H1 (cell line): Measurements from ENCODE around the gene UMAD1. TPM values are rescaled to one million over a fixed set of nuclear protein-coding genes. Genes with fewer than 3 reads are reported as not detected.

Experiments
- CTCF ChIA-PET: fragments of 300-600 bp; sonication (Branson Sonifier 250); formaldehyde crosslinking; loops from one replicate; lab custom pipeline; 2021; ENCODE audit not compliant: partially characterized antibody; lab: Charles Lee
- POLR2A ChIA-PET: fragments of 300-600 bp; sonication (Branson Sonifier 250); formaldehyde crosslinking; loops from one replicate; lab custom pipeline; 2021; ENCODE audit warnings: inconsistent platforms; ENCODE audit not compliant: partially characterized antibody; lab: Charles Lee
- DNase-seq, 2 experiments: peaks; one replicate each; pipeline versions ENCODE4 v3.0.0 to v3.0.0-alpha.2; 2010 to 2022; ENCODE audit warnings: low spot score in 2 of 2, low read depth in 1 of 2, mixed read lengths in 1 of 2
- FAIRE-seq: peaks from 2 replicates; lab custom pipeline; 2011; peaks lifted over from hg19 to GRCh38; lab: Jason Lieb, UNC
- H2AFZ ChIP-seq: 2 replicates; pipeline ENCODE4 v1.8.1; 2012; ENCODE audit warnings: low read length, inconsistent platforms
- H2AK5ac ChIP-seq: 2 replicates; pipeline ENCODE4 v1.6.1; 2013; ENCODE audit warnings: low read depth, low read length
- H2BK120ac ChIP-seq: replicated peaks from 2 replicates; pipeline ENCODE3; 2013; ENCODE audit warnings: low read depth, low read length, inconsistent platforms
- H2BK12ac ChIP-seq: 2 replicates; pipeline ENCODE4 v1.6.1; 2013; ENCODE audit warnings: low read depth, low read length
- H2BK15ac ChIP-seq: 2 replicates; pipeline ENCODE4 v1.6.1; 2013; ENCODE audit warnings: low read length
- H2BK20ac ChIP-seq: 2 replicates; pipeline ENCODE4 v1.6.1; 2013; ENCODE audit warnings: low read length
- H2BK5ac ChIP-seq: 2 replicates; pipeline ENCODE4 v1.6.1; 2013; ENCODE audit warnings: low read depth, low read length
- H3K14ac ChIP-seq: 2 replicates; pipeline ENCODE4 v1.6.1; 2013; ENCODE audit warnings: inconsistent platforms; ENCODE audit not compliant: insufficient read length
- H3K18ac ChIP-seq: 2 replicates; pipeline ENCODE4 v1.6.1; 2013; ENCODE audit warnings: low read length; ENCODE audit errors: extremely low read depth
- H3K23ac ChIP-seq: 2 replicates; pipeline ENCODE4 v1.6.1; 2013; ENCODE audit warnings: inconsistent platforms; ENCODE audit not compliant: insufficient read length
- H3K23me2 ChIP-seq: 2 replicates; pipeline ENCODE4 v1.6.1; 2013; ENCODE audit warnings: low read depth, low read length
- H3K27ac ChIP-seq: 2 replicates; pipeline ENCODE4 v1.6.1; 2011; ENCODE audit warnings: low read depth, low read length, inconsistent platforms
- H3K27me3 ChIP-seq, 4 experiments: replicated peaks in 1 of 4; 1 replicate in 1 of 4; 2 replicates in 3 of 4; pipeline versions ENCODE4 v1.6.1 to v1.8.1; 2011 to 2013; ENCODE audit warnings: low read length in 3 of 4, mild to moderate bottlenecking in 3 of 4, inconsistent platforms in 2 of 4, mixed read lengths in 2 of 4, moderate library complexity in 1 of 4; ENCODE audit not compliant: control insufficient read depth in 3 of 4, insufficient read depth in 3 of 4; ENCODE audit errors: extremely low read depth in 1 of 4
- H3K36me3 ChIP-seq, 4 experiments: 2 replicates each; pipeline versions ENCODE4 v1.6.1 to v1.8.1; 2011 to 2013; ENCODE audit warnings: mild to moderate bottlenecking in 4 of 4, low read length in 3 of 4, moderate library complexity in 2 of 4, control low read depth in 1 of 4, inconsistent platforms in 1 of 4; ENCODE audit not compliant: insufficient read depth in 4 of 4, control insufficient read depth in 2 of 4
- H3K4ac ChIP-seq: replicated peaks from 2 replicates; pipeline ENCODE3; 2013; ENCODE audit warnings: low read length, low read depth, mixed read lengths, inconsistent platforms; ENCODE audit not compliant: insufficient read length
- H3K4me1 ChIP-seq, 4 experiments: replicated peaks in 1 of 4; 1 replicate in 1 of 4; 2 replicates in 3 of 4; pipeline versions ENCODE4 v1.6.1 to v1.8.1; 2011 to 2013; ENCODE audit warnings: low read length in 3 of 4, inconsistent platforms in 2 of 4, mixed read lengths in 1 of 4; ENCODE audit not compliant: insufficient read depth in 4 of 4, control insufficient read depth in 3 of 4
- H3K4me2 ChIP-seq, 2 experiments: 2 replicates each; pipeline versions ENCODE4 v1.6.1 to v1.8.1; 2011 to 2013; ENCODE audit warnings: low read depth in 2 of 2, low read length in 2 of 2, control low read depth in 1 of 2, inconsistent platforms in 1 of 2, mild to moderate bottlenecking in 1 of 2; ENCODE audit not compliant: insufficient read depth in 1 of 2
- H3K4me3 ChIP-seq, 4 experiments: fragments of 200-600, 300-600 bp in 1 of 4; sonication (generic), shearing (Covaris generic), sonication (Bioruptor Twin) in 1 of 4; 2 replicates each; pipeline versions ENCODE4 v1.5.1 to v1.8.1; 2011 to 2016; ENCODE audit warnings: low read length in 4 of 4, low read depth in 3 of 4, control low read depth in 2 of 4, inconsistent platforms in 2 of 4, mild to moderate bottlenecking in 2 of 4, mixed read lengths in 1 of 4, moderate library complexity in 1 of 4; ENCODE audit not compliant: insufficient read depth in 2 of 4; ENCODE audit errors: extremely low read depth in 1 of 4
- H3K56ac ChIP-seq: replicated peaks from 2 replicates; pipeline ENCODE3; 2013; ENCODE audit warnings: low read depth, mild to moderate bottlenecking, mixed read lengths, low read length, inconsistent platforms; ENCODE audit not compliant: insufficient read length
- H3K79me1 ChIP-seq: 2 replicates; pipeline ENCODE4 v1.6.1; 2013; ENCODE audit warnings: low read depth, low read length, control low read depth
- H3K79me2 ChIP-seq, 2 experiments: 2 replicates each; pipeline versions ENCODE4 v1.6.1 to v1.8.1; 2012 to 2013; ENCODE audit warnings: low read length in 2 of 2, mild to moderate bottlenecking in 2 of 2, inconsistent platforms in 1 of 2; ENCODE audit not compliant: insufficient read depth in 2 of 2, control insufficient read depth in 1 of 2
- H3K9ac ChIP-seq, 4 experiments: replicated peaks in 1 of 4; 1 replicate in 1 of 4; 2 replicates in 3 of 4; pipeline versions ENCODE4 v1.6.1 to v1.8.1; 2011 to 2013; ENCODE audit warnings: low read depth in 3 of 4, low read length in 3 of 4, control low read depth in 2 of 4, mild to moderate bottlenecking in 2 of 4, moderate library complexity in 2 of 4, inconsistent platforms in 1 of 4; ENCODE audit errors: extremely low read depth in 1 of 4
- H3K9me3 ChIP-seq, 2 experiments: 2 replicates each; pipeline versions ENCODE4 v1.6.1 to v1.8.1; 2012 to 2013; ENCODE audit warnings: mild to moderate bottlenecking in 2 of 2, moderate library complexity in 2 of 2, control low read depth in 1 of 2, inconsistent platforms in 1 of 2, low read depth in 1 of 2, low read length in 1 of 2, mixed read lengths in 1 of 2; ENCODE audit not compliant: insufficient read depth in 2 of 2
- H4K20me1 ChIP-seq, 2 experiments: replicated peaks in 1 of 2; 2 replicates each; pipeline versions ENCODE3 to v1.8.1; 2011 to 2013; ENCODE audit warnings: inconsistent platforms in 2 of 2, low read length in 2 of 2, mild to moderate bottlenecking in 1 of 2; ENCODE audit not compliant: insufficient read depth in 2 of 2, control insufficient read depth in 1 of 2
- H4K5ac ChIP-seq: 2 replicates; pipeline ENCODE4 v1.6.1; 2013; ENCODE audit warnings: low read length, low read depth, mixed read lengths, inconsistent platforms; ENCODE audit not compliant: insufficient read length
- H4K8ac ChIP-seq: 2 replicates; pipeline ENCODE4 v1.8.0; 2013; ENCODE audit warnings: mild to moderate bottlenecking, moderate library complexity, low read length, inconsistent platforms; ENCODE audit not compliant: insufficient read depth; ENCODE audit errors: extremely low read depth
- H4K91ac ChIP-seq: replicated peaks from 2 replicates; pipeline ENCODE3; 2013; ENCODE audit warnings: low read length, mixed read lengths, inconsistent platforms; ENCODE audit not compliant: insufficient read length
- ATF3 ChIP-seq: IDR thresholded peaks from 2 replicates; pipeline ENCODE4 v1.6.1; 2011; ENCODE audit warnings: low read depth, mild to moderate bottlenecking, low read length; ENCODE audit not compliant: insufficient read depth
- BACH1 ChIP-seq: IDR thresholded peaks from 2 replicates; pipeline ENCODE4 v1.6.1; 2012; ENCODE audit warnings: low read length, improper control_type of control experiment
- BRCA1 ChIP-seq: IDR thresholded peaks from 2 replicates; pipeline ENCODE4 v1.6.1; 2012; ENCODE audit warnings: low read depth, low read length, improper control_type of control experiment
- CREB1 ChIP-seq: IDR thresholded peaks from 2 replicates; pipeline ENCODE4 v1.6.1; 2012; ENCODE audit warnings: inconsistent platforms
- FOSL1 ChIP-seq: IDR thresholded peaks from 2 replicates; pipeline ENCODE4 v1.6.1; 2011; ENCODE audit warnings: mild to moderate bottlenecking, low read depth, low read length, moderate library complexity; ENCODE audit not compliant: insufficient read depth
- GABPA ChIP-seq: IDR thresholded peaks from 2 replicates; pipeline ENCODE4 v1.6.1; 2011; ENCODE audit warnings: mild to moderate bottlenecking, low read length, moderate library complexity, borderline replicate concordance; ENCODE audit not compliant: insufficient read depth
- JUN ChIP-seq: IDR thresholded peaks from 2 replicates; pipeline ENCODE4 v1.6.1; 2011; ENCODE audit warnings: low read depth, mild to moderate bottlenecking, improper control_type of control experiment, low read length
- PHF8 ChIP-seq: fragments of 200-600 bp; sonication (generic); conservative IDR thresholded peaks from 2 replicates; pipeline ENCODE4 v1.7.1; 2012; ENCODE audit warnings: low read depth, mild to moderate bottlenecking, inconsistent platforms, low read length, moderate library complexity
- RXRA ChIP-seq: IDR thresholded peaks from 2 replicates; pipeline ENCODE4 v1.6.1; 2011; ENCODE audit warnings: low read depth, mild to moderate bottlenecking, low read length, moderate library complexity; ENCODE audit not compliant: insufficient read depth
- SP1 ChIP-seq: IDR thresholded peaks from 2 replicates; pipeline ENCODE4 v1.6.1; 2011; ENCODE audit warnings: low read depth, low read length
- SUZ12 ChIP-seq: fragments of 200-600 bp; sonication (generic); IDR thresholded peaks from 2 replicates; pipeline ENCODE4 v1.6.1; 2012; ENCODE audit warnings: mild to moderate bottlenecking, inconsistent platforms, low read length, moderate library complexity, mixed read lengths
- TBP ChIP-seq: IDR thresholded peaks from 2 replicates; pipeline ENCODE4 v1.6.1; 2011; ENCODE audit warnings: low read depth, low read length, improper control_type of control experiment
- WGBS, 2 experiments: shearing (Covaris generic) in 1 of 2; methylation state at CpG; one replicate each; pipeline versions ENCODE4 v1.1.6 to v1.1.7; 2013 to 2015; ENCODE audit warnings: low lambda C conversion rate in 2 of 2, mixed read lengths in 2 of 2, inconsistent platforms in 1 of 2, low coverage in 1 of 2, missing lambda C conversion rate in 1 of 2; ENCODE audit not compliant: insufficient replicate concordance in 2 of 2, insufficient coverage in 1 of 2, insufficient read length in 1 of 2; ENCODE audit errors: extremely low coverage in 1 of 2, missing lambda C conversion rate in 1 of 2; 5-methylcytosine and 5-hydroxymethylcytosine counted together
- polyA plus RNA-seq, 7 experiments: library from polyadenylated mRNA; depleted of rRNA in 3 of 7; stranded (reverse) in 5 of 7; unstranded in 2 of 7; fragments of >200 nt in 5 of 7; fragments of 200-250 nt in 2 of 7; gene quantifications; 1 replicate in 5 of 7; 2 replicates in 1 of 7; 4 replicates in 1 of 7; pipeline versions ENCODE4 v1.2.1 to v1.2.3, GENCODE V29; 2011 to 2013; ENCODE audit warnings: missing spikeins in 2 of 7, mixed read lengths in 2 of 7
- total RNA-seq: library from RNA; stranded (reverse); fragmentation: NEBNext Ultra II Directional; extraction: Animal tissue kit (Norgen Biotek cat#: 25700); gene quantifications from 2 replicates; pipeline ENCODE4 v1.2.1, GENCODE V29; 2021

Gene UMAD1
- total and polyA plus RNA-seq, 2 of the 8 experiments (the other 6 are each of a cell fraction or from before 2014, with no cell fraction given) = 10.4 to 12.3 TPM

- no peaks in the 10 kb centered on the region for H3K27me3 ChIP-seq
- H2BK5ac ChIP-seq = no peak overlapping the region
- no peak overlapping the region for H2BK15ac ChIP-seq
- no peak overlapping the region for H3K18ac ChIP-seq
- H3K9ac ChIP-seq = no peak overlapping the region
- H3K56ac ChIP-seq = no peak overlapping the region
- H3K23ac ChIP-seq = no peak overlapping the region
- no peak for DNase-seq
- H2BK120ac ChIP-seq = no peak overlapping the region
- no peak overlapping the region for H2AK5ac ChIP-seq
- no peak overlapping the region for H3K14ac ChIP-seq
- H3K36me3 ChIP-seq = no peaks in the 10 kb centered on the region
- H4K20me1 ChIP-seq = no peaks in the 10 kb centered on the region
- TF ChIP-seq BACH1 (no peak), PHF8 (no peak), RXRA (no peak), SUZ12 (no peak), CREB1 (no peak), ATF3 (no peak), FOSL1 (no peak), BRCA1 (no peak), GABPA (no peak), SP1 (no peak), JUN (no peak), TBP (no peak)
- POLR2A ChIA-PET = no interaction called here
- H3K4ac ChIP-seq = no peak overlapping the region
- no peaks in the 10 kb centered on the region for H3K9me3 ChIP-seq
- H3K79me2 ChIP-seq = no peaks in the 10 kb centered on the region
- no peak overlapping the region for H3K4me2 ChIP-seq
- H4K8ac ChIP-seq = no peak overlapping the region
- no peaks in the 10 kb centered on the region for H3K79me1 ChIP-seq
- CTCF ChIA-PET = no interaction called here
- 91% methylated on average over 1 of the region's 1 CpG; no CpG with 5 or more reads in 1 of the 2 experiments for WGBS, 2 experiments
- H2BK20ac ChIP-seq = no peak overlapping the region
- no peak overlapping the region for H2AFZ ChIP-seq
- FAIRE-seq = no peak
- no peak overlapping the region for H2BK12ac ChIP-seq
- H3K23me2 ChIP-seq = no peaks in the 10 kb centered on the region
- no peak overlapping the region for H3K27ac ChIP-seq
- peaks cover 0 to 19% (median 2%) of the 10 kb centered on the region in 4 experiments; a peak in 3 of 7 replicates for H3K4me1 ChIP-seq
- no peak overlapping the region for H3K4me3 ChIP-seq
- no peak overlapping the region for H4K91ac ChIP-seq
- no peak overlapping the region for H4K5ac ChIP-seq
Observed at GRCh38 chr7:7706101-7706511, 65.6 kb downstream of the UMAD1 start.
